Endometrium (tissue), 2 donors: ENCODE measurements around the gene SDR42E1.

Experiments used
- FAIRE-seq: peaks from 2 replicates; lab custom pipeline; 2012; peaks lifted over from hg19 to GRCh38; lab: Jason Lieb, UNC
- donor health status: control.
- donor health status: control.

The SDR42E1 gene

GRCh38 chr16:82011199-82011641 lies at the start of gene SDR42E1:
Gene SDR42E1, minus strand, starts transcription at chr16:82011470. Its CDS starts 10,612 bp downstream, at chr16:82000858.
- no peak for FAIRE-seq

- FAIRE-seq: no peak
Measured at GRCh38 chr16:82059983-82060421, 48.7 kb upstream of the SDR42E1 start.

DNA sequence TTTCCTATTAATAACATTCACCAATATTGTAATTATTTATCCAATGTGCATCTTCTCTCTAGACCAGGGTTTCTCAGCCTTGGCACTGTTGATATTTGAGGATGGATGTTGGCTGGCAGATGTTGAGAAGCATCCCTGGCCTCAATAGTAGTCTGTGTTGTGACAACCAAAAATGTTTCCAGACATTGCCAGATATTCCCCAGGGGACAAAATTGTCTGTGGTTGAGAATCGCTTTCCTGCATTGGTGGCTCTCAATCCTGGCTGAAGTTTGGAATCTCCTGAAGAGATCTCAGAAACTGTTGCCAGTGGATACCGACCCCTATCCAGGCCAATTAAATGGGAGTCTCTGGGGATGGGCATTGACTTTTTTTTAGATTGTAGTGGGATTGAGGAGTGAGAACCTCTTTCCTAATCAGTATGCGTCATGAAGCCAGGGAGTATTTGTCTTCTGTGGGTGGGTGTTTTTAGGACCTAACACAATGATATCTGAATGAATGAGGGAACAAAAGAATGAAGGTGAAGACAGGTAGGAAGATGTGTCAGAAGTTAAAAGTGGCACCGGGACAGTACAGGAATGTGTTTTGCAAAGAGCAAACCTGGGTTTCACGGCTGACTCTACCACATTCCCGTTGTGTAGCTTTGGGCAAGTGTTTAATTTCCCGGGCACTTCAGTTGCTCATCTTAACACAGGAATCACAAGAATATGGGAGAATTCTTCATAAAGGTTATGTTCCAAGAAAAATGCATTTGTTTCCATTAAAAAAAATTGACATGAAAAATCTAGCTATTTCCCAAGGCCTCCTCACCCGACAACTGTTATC lies 48.1 kb upstream of the SDR42E1 start:
- no peak for FAIRE-seq

GRCh38 chr16:82056550-82056896 lies 45.3 kb upstream of the SDR42E1 start:
- no peak for FAIRE-seq

- FAIRE-seq: no peak
Measured at GRCh38 chr16:82055728-82056549, 44.7 kb upstream of the SDR42E1 start.

DNA sequence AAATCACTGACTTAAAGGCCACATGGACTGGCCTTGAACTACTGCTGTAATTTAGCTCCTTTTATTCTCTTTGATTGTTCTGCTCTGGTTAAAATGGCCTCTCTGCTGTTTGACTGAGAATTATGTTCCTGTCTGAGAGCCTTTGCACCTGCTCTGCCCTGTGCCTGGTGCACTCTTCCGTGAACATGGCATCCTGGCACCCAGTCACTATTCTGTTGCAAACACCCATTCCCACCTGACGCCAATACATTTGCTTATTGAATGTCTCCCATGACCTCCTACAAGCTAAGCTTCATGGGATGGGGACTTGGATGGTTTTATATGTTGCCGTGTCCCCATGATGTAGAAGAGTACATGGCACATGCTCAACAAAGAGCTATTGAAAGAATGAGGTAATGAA lies 43.8 kb upstream of the SDR42E1 start:
- no peak for FAIRE-seq

DNA sequence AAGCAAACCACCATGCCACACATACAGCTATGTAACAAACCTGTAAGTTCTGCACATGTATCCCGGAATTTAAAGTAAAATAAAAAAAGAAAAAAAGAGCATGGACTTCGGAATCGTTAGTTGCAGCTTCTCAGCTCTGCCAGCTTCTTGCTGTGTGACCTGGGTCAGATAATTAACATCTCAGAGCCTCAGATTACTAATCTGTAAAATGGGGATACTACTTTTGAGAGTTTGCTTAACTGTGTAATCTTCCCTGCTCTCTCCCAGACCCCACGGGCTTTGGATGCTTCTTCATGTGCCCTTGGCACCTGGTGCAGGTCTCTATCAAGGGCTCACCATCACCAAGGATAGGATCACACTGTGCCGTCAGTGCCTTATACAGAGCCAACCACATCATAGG lies 40.4 kb upstream of the SDR42E1 start:
- no peak for FAIRE-seq

GRCh38 chr16:82050909-82051357 lies 39.7 kb upstream of the SDR42E1 start:
- no peak for FAIRE-seq

GRCh38 chr16:82050506-82050905 lies 39.2 kb upstream of the SDR42E1 start:
- FAIRE-seq: no peak

- FAIRE-seq: no peak
Measured at GRCh38 chr16:82049484-82049883, 38.2 kb upstream of the SDR42E1 start.

DNA sequence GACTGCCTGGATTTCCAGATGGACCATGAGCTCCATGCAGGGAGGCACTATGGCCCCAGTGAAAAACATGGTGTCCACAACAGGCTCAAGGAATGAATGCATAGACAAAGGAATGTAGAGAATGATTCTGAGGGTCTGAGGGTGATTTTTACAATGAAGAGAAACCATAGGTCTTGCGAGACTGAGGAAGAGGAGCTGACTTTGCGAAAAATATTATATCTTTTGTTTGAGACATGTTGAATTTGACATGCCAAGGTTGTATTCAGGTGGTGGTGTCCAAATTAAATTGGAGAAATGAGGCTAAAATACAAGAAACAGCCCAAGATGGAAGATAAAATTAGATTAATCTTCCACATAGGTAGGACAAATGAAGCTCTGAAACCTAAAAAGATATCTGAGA lies 36.5 kb upstream of the SDR42E1 start:
- FAIRE-seq: no peak

DNA sequence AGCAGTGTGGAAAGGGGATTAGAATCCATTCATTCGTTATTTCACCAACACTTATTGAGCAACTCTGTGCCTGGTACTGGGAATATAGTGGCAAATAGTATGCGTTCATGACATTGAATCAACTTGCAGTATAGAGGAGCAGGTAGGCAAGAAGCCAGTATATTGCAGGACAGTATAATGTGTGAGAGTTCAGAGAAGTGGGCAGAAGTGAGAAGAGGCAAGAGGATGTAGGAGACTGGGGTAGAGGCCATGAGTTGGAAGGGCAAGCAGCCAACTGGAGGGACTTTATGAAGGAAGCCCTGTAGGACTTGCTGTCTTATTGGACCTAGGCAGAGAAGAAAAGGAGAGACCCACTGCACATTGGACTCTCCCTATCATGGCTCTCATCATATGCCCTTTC lies 36.1 kb upstream of the SDR42E1 start:
- no peak for FAIRE-seq

GRCh38 chr16:82046941-82047340 lies 35.7 kb upstream of the SDR42E1 start:
- no peak for FAIRE-seq

DNA sequence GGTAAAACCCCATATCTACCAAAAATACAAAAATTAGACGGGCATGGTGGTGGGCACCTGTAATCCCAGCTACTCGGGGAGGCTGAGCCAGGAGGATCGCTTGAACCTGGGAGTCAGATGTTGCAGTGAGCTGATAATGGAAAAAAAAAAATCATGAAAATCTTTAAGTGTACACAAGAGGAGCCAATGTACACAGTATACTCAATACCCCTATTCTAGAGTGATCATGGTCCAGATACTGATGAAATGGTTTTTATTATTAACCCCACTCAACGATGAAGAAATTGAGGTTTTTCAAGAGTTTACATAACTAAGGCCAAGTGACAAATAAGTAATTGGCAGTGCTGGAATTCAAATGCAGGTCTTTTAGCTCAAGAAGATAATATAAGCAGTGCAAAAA lies 35.3 kb upstream of the SDR42E1 start:
- FAIRE-seq: no peak

DNA sequence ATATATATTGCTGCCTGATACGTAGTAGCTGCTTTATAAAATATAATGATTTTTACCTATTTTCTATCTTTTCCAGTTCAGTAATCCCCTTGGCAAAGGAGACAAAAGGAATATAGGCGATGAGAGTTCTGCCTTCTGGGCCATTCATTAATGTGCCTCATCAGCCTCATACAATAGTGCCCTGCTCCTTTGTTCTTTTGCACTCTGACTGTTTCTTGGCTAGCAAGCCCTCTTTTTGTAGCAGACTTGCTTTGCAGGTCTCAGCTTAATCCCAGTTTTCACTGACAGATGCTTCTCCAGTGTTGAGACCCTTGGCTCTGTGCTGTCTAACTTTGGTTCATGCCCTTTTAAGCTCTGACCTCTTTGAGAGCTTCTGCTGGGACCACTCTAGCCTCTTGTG lies 34.2 kb upstream of the SDR42E1 start:
- FAIRE-seq: no peak

DNA sequence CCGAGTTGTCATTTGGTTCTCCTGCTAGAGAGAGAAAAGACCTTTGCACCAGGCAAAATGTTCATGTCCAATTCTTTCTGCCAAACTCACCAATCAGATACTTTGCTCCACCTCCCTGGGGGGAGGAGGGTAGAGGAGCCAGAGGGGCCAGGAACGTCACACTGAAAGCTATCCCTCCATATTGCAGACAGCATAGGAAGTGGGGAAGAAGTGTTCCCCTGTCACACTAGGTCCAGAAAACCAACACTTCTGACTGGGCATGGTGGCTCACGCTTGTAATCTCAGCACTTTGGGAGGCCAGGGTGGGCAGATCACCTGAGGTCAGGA lies 33.3 kb upstream of the SDR42E1 start:
- FAIRE-seq: no peak

DNA sequence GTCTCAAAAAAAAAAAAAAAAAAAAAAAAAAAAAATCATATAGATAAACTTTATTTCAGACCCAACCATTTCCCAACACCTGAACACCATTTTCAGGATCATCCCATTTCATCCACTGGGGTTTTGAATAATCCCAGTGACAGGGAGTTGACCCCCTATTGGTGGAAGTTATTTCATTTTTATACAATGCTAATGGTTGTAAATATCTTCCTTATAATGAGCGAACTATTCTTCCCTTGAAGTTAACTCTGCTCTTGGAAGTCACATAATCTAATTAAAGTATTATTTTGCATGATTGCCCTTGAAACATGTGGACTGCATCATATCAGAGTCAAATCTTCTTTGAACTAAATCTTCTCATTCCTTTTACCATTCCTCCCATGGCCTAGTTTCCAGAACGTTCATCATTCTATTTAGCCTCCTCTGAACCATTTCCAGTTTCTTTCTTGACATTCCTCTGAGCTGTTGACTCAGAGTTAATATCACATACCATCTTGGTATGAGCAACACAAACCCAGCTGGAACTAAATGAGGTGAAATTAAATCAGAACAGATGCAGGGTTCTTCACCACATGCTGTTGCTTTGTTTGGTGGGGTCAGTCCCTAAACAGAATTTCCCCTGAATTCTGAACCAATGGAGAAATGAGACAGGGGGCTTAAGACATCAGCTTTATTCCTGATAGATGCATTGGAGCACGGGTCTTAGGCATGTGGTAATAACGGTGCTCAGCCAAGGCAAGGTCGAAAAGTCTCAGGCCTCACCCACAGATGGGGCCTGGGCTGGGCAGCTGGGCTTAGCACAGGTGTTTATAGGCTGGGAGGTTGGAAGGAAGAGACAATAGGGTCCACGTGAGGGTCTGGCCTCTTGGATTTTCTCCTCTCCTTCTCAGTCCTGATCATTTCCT lies 32.7 kb upstream of the SDR42E1 start:
- peak; percentile 96 for FAIRE-seq

GRCh38 chr16:82042846-82043245 lies 31.6 kb upstream of the SDR42E1 start:
- FAIRE-seq: no peak

GRCh38 chr16:82042144-82042543 lies 30.9 kb upstream of the SDR42E1 start:
- no peak for FAIRE-seq

GRCh38 chr16:82041542-82041941 lies 30.3 kb upstream of the SDR42E1 start:
- no peak for FAIRE-seq

- FAIRE-seq: no peak
Measured at GRCh38 chr16:82040296-82040695, 29.0 kb upstream of the SDR42E1 start.

DNA sequence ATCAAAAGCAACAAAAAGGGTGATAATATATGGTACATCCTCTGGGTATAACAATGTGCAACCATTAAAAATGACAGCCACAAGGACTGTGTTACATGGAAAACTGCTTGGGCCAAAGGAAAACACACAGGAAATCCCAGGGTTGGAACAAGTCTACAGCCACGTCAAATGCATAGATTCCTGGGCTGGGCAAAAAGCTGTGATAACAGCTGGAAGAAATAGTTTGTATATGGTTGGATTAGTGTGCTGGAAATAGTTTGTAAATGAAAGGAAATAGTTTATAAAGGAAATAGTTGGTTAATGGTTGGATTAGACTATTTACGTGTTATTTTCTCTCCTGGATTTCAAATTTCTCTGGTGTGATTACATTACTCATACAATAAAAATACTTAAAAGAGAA lies 26.4 kb upstream of the SDR42E1 start:
- no peak for FAIRE-seq
